ENCODE measurements around the gene DMP1.
"Not testable (repeated sequence)": the region's sequence is repeated elsewhere in the genome, so short reads cannot be mapped to it uniquely, and the experiment has no call there.

The DMP1 gene

GRCh38 chr4:87690947-87691346 lies 40.9 kb downstream of the DMP1 start:
- not testable (repeated sequence) for DNase-seq

GRCh38 chr4:87692060-87692459 lies 42.0 kb downstream of the DMP1 start:
- not testable (repeated sequence) for DNase-seq

DNA sequence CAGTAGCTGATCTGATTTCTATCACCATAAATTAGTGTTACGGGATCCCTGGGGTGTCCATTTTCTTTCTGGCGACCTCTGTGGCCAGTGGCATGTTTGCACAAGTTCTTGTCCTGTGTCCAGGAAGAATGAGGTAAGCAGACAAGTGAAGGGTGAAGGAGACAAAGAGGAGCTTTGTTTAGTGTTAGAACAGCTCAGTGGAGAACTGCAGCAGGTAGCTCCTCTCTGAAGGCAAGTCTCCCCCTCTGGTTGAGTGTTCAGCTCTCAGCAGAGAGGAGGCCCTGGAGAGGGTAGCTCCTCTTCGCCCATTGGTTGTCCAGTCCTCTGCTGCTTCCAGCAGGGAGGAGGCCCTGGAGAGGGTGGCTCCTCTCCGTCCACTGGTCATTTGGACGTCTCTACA lies 47.2 kb downstream of the DMP1 start:
- no peak for DNase-seq

DNA sequence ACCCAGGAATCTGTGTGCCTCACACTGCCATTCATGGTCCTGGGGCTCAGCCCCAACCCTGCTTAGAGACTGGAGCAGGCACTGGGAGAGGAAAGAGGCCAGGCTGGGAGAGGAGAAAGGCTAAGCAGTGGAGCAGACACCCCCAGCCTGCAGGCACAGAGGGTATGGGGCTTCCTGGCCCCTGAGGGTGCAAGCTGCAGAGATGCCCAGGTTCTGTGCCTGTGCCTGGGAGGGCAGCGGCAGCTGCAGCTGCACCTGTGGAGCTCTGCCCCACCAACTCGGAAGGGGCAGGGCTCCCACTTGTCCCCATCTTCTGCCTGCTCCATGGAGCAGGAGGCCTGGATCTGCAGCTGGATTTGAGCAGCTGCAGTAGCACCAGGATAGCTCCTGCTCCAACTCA lies 47.9 kb downstream of the DMP1 start:
- DNase-seq: no peak

GRCh38 chr4:87698394-87698793 lies 48.3 kb downstream of the DMP1 start:
- DNase-seq: no peak

DNA sequence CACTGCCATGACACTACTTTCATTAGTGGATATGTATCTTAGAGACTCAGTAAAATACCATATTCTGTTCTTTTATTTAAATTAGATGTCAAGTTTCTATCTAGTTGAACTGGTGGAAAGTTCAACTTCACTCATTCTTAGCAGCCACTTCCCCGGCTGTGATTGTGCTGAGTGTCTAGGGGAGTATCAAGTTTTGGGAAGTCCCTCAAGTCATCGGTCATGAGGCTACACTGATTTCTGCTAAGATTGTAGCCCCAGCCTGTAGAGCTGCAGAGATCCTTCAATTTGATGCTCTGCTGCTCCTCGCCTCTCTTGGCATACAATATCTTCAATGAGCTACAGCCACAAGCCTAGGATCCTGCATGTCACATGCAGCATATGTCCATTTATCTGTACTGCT lies 53.9 kb downstream of the DMP1 start:
- DNase-seq: no peak

- no peak for DNase-seq
Observed at GRCh38 chr4:87707279-87707918, 57.3 kb downstream of the DMP1 start.

Measured in NCI-H2081 treated with DMSO at 0.1 percent for 48 hours (cell line).